Measurements from ENCODE around the gene TPSB2.

DNA sequence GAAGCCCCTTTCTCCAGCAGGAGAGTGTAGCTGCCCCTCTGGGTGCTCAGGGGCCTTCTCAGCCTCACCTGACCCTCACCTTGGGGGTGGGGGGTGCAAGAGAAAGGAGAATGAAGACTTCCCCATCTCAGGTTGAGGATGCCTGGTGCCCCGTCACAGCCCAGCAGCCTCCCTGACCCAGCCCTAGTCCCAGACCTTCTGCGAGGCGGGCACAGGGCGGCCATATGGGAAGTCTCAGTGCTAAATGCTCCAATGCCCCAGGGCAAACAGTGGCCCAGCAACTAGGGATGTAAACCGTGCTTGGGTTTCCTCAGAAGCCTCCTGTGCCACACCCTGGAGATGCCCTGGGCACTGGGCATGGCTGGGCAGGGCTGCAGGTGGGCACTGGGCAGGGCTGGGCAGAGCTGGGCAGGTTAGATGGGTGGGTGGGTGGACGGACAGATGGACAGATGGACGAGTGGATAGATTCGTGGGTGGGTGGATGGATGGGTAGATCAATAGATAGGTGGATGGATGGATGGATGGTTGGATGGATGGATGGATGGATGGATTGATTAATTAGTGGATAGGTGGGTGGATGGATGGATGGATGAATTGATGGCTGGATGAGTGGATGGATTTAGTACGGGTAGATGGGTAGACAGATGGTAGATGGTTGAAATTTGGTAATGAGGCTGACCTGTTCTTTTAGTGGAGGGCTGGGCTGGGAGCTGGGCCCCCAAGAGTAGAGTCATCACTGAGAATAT, 42.6 kb upstream of the TPSB2 start:
- TF ChIP-seq CTCF (IDR thresholded peaks at IDR 0.05) (no peak), POLR2A (IDR thresholded peaks at IDR 0.05) (no peak)
